ENCODE data around the gene ALDH1A1.

DNA sequence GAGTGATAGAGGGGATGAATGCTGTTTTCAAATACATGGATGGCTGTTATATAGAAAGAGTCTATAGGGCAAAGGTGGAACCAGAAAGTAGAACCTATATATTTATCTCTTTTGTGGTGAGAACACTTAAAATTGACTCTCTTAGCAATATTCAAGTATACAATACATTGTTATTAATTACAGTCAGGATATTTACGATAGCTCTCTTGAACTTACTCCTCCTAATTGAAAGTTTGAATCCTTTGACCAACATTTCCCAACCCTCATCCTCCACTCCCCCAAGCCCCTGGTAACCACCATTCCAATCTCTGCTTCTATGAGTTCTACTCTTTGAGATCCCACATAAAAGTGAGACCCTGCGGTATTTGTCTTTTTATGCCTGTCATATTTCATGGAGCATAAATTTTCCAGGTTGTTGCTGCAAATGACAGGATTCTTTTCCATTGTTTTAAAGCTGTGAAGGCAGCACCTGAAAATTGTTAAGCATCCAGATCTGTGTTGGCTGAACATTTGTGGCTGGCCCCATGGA, 41.5 kb downstream of the ALDH1A1 start:
- TF ChIP-seq JUNB (CRISPR knock-in tag; conservative IDR thresholded peaks at IDR 0.05) = no peak
- TF ChIP-seq, protein P1, sequence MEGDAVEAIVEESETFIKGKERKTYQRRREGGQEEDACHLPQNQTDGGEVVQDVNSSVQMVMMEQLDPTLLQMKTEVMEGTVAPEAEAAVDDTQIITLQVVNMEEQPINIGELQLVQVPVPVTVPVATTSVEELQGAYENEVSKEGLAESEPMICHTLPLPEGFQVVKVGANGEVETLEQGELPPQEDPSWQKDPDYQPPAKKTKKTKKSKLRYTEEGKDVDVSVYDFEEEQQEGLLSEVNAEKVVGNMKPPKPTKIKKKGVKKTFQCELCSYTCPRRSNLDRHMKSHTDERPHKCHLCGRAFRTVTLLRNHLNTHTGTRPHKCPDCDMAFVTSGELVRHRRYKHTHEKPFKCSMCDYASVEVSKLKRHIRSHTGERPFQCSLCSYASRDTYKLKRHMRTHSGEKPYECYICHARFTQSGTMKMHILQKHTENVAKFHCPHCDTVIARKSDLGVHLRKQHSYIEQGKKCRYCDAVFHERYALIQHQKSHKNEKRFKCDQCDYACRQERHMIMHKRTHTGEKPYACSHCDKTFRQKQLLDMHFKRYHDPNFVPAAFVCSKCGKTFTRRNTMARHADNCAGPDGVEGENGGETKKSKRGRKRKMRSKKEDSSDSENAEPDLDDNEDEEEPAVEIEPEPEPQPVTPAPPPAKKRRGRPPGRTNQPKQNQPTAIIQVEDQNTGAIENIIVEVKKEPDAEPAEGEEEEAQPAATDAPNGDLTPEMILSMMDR (IDR thresholded peaks at IDR 0.05 in 2 of 3, conservative IDR thresholded peaks at IDR 0.05 in 1 of 3; ENCODE audit: insufficient read depth in 2 of 3, low read depth in 1 of 3, low read length in 3 of 3) = no peak
- no peak for TF ChIP-seq SRF (CRISPR knock-in tag; IDR thresholded peaks at IDR 0.05)
- no peak for TF ChIP-seq ZNF143 (CRISPR knock-in tag; IDR thresholded peaks at IDR 0.05)
- no peak for TF ChIP-seq POLR2A (conservative IDR thresholded peaks at IDR 0.05)
